ENCODE measurements around the gene FGD3.

GRCh38 chr9:93023521-93023815 is 76.1 kb downstream of the FGD3 start:
- no peak for TF ChIP-seq POLR2AphosphoS5 (IDR thresholded peaks at IDR 0.05)
- TF ChIP-seq CTCF (IDR thresholded peaks at IDR 0.05) = no peak
